HUDEP-2 (cell line): ENCODE measurements around the gene PTPRN2.

Experiments
- DNase-seq, 76 experiments: peaks; one replicate each; lab custom pipeline; 2025; ENCODE audit not compliant: unreplicated experiment in 76 of 76; lab: John Stamatoyannopoulos, UW

The PTPRN2 gene

GRCh38 chr7:157828881-157829280 is 758.7 kb downstream of the PTPRN2 start:
- no peak for DNase-seq

GRCh38 chr7:157828190-157828589 is 759.4 kb downstream of the PTPRN2 start:
- DNase-seq = no peak

- no peak for DNase-seq
Measured at GRCh38 chr7:157827863-157828160, 759.8 kb downstream of the PTPRN2 start.

GRCh38 chr7:157827045-157827862 is 760.4 kb downstream of the PTPRN2 start:
- DNase-seq = no peak

- no peak for DNase-seq
Measured at GRCh38 chr7:157826566-157826965, 761.1 kb downstream of the PTPRN2 start.

- no peak for DNase-seq
Measured at GRCh38 chr7:157825325-157825724, 762.3 kb downstream of the PTPRN2 start.

- no peak for DNase-seq
Measured at GRCh38 chr7:157824819-157825121, 762.9 kb downstream of the PTPRN2 start.

- DNase-seq = no peak
Measured at GRCh38 chr7:157824011-157824818, 763.4 kb downstream of the PTPRN2 start.

- no peak for DNase-seq
Measured at GRCh38 chr7:157822688-157823031, 765.0 kb downstream of the PTPRN2 start.

GRCh38 chr7:157821959-157822687 is 765.5 kb downstream of the PTPRN2 start:
- DNase-seq = no peak

GRCh38 chr7:157820796-157821195 is 766.8 kb downstream of the PTPRN2 start:
- no peak for DNase-seq

- DNase-seq = no peak
Measured at GRCh38 chr7:157819455-157819807, 768.2 kb downstream of the PTPRN2 start.

- DNase-seq = no peak
Measured at GRCh38 chr7:157818701-157819454, 768.7 kb downstream of the PTPRN2 start.

- DNase-seq = no peak
Measured at GRCh38 chr7:157817944-157818700, 769.5 kb downstream of the PTPRN2 start.

- no peak for DNase-seq
Measured at GRCh38 chr7:157817433-157817832, 770.2 kb downstream of the PTPRN2 start.

GRCh38 chr7:157816526-157817250 is 770.9 kb downstream of the PTPRN2 start:
- no peak for DNase-seq

GRCh38 chr7:157816086-157816485 is 771.5 kb downstream of the PTPRN2 start:
- no peak for DNase-seq

- DNase-seq = no peak
Measured at GRCh38 chr7:157815706-157816022, 772.0 kb downstream of the PTPRN2 start.

GRCh38 chr7:157814931-157815705 is 772.5 kb downstream of the PTPRN2 start:
- no peak for DNase-seq
